Esophagus squamous epithelium (tissue), 4 donors: ENCODE results near the gene RIMBP2.

Experiments
- POLR2A ChIP-seq, 4 donors: fragments of 450-650 bp; IDR thresholded peaks; one replicate each; pipeline ENCODE4 v1.6.1; 2017; ENCODE audit warnings: antibody characterized with exemption in 4 of 4, mild to moderate bottlenecking in 4 of 4, moderate library complexity in 3 of 4
- TF ChIP-seq, protein P1 (sequence below), 6 experiments: fragments of 450-650 bp in 4 of 6; fragments of 200-600 bp in 2 of 6; sonication (generic) in 2 of 6; IDR thresholded peaks; one replicate each; pipeline ENCODE4 v1.5.1; 2016 to 2019; ENCODE audit warnings: antibody characterized with exemption in 6 of 6, mild to moderate bottlenecking in 4 of 6, moderate library complexity in 4 of 6

DNA sequence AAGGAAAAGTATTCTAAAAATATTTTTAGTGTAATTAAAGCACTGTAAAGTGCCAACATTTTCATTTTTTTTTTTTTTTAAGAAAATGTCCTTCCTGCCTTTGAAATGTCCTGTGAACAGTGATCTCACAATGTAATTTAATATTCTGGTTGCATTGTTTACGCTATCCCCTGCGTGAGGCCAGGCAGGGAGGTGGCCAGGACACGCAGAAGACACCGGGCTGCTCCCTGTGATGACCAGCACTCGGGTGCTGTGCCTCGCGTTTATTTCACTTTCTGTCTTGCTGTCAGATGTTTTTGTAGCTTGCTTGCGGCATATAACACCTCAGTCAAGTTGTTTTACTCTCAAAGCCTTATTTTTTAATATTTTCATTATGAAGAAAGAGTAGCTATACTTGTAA, 359.9 kb downstream of the RIMBP2 start:
- TF ChIP-seq, protein P1, sequence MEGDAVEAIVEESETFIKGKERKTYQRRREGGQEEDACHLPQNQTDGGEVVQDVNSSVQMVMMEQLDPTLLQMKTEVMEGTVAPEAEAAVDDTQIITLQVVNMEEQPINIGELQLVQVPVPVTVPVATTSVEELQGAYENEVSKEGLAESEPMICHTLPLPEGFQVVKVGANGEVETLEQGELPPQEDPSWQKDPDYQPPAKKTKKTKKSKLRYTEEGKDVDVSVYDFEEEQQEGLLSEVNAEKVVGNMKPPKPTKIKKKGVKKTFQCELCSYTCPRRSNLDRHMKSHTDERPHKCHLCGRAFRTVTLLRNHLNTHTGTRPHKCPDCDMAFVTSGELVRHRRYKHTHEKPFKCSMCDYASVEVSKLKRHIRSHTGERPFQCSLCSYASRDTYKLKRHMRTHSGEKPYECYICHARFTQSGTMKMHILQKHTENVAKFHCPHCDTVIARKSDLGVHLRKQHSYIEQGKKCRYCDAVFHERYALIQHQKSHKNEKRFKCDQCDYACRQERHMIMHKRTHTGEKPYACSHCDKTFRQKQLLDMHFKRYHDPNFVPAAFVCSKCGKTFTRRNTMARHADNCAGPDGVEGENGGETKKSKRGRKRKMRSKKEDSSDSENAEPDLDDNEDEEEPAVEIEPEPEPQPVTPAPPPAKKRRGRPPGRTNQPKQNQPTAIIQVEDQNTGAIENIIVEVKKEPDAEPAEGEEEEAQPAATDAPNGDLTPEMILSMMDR (IDR thresholded peaks at IDR 0.05): no peak
- TF ChIP-seq POLR2A (IDR thresholded peaks at IDR 0.05): no peak
